HUES64 (cell line): ENCODE measurements around the gene NSL1.

Experiments
- H3K27ac ChIP-seq: 2 replicates; pipeline ENCODE4 v1.7.0; 2013; ENCODE audit warnings: low read depth, low read length, inconsistent platforms
- H3K27me3 ChIP-seq: 2 replicates; pipeline ENCODE4 v1.6.1; 2013; ENCODE audit warnings: mild to moderate bottlenecking, low read length; ENCODE audit not compliant: insufficient read depth
- H3K36me3 ChIP-seq: 2 replicates; pipeline ENCODE4 v1.6.1; 2013; ENCODE audit warnings: mild to moderate bottlenecking, low read length; ENCODE audit not compliant: insufficient read depth
- H3K4me1 ChIP-seq: 2 replicates; pipeline ENCODE4 v1.6.1; 2013; ENCODE audit warnings: mild to moderate bottlenecking, low read length, moderate library complexity; ENCODE audit not compliant: insufficient read depth
- H3K4me3 ChIP-seq: 2 replicates; pipeline ENCODE4 v1.5.1; 2013; ENCODE audit warnings: mild to moderate bottlenecking, low read length, moderate library complexity
- H3K9ac ChIP-seq: 2 replicates; pipeline ENCODE4 v1.6.1; 2013; ENCODE audit warnings: mild to moderate bottlenecking, low read depth, low read length
- H3K9me3 ChIP-seq: 2 replicates; pipeline ENCODE4 v1.6.1; 2013; ENCODE audit warnings: low read depth, low read length; ENCODE audit not compliant: insufficient read depth
- WGBS: fragments of 150-250, 120-280 bp; methylation state at CpG from one replicate; pipeline ENCODE4 v1.1.7; 2013; ENCODE audit warnings: missing lambda C conversion rate; 5-methylcytosine and 5-hydroxymethylcytosine counted together

NSL1 gene

GRCh38 chr1:212691561-212692071 is 100.0 kb downstream of the NSL1 start:
- WGBS, result 95% methylated on average over 9 of the region's 9 CpGs
- H3K27me3 ChIP-seq, result peaks cover 6% of the 10 kb centered on the region; the same call in 1 of the 2 replicates
- 0 out of 2 replicates have a peak, but pooled peaks cover 13% of the 10 kb centered on the region for H3K4me1 ChIP-seq
- no peaks in the 10 kb centered on the region for H3K9me3 ChIP-seq
- H3K36me3 ChIP-seq, result no peaks in the 10 kb centered on the region
- H3K9ac ChIP-seq, result no peak overlapping the region
- no peak overlapping the region for H3K27ac ChIP-seq
- H3K4me3 ChIP-seq, result no peak overlapping the region

GRCh38 chr1:212690816-212691403 is 100.7 kb downstream of the NSL1 start:
- no peaks in the 10 kb centered on the region for H3K27me3 ChIP-seq
- no peak overlapping the region for H3K27ac ChIP-seq
- H3K9ac ChIP-seq, result no peak overlapping the region
- WGBS, result 95% methylated on average over 4 of the region's 4 CpGs
- 0 out of 2 replicates have a peak, but pooled peaks cover 13% of the 10 kb centered on the region for H3K4me1 ChIP-seq
- no peaks in the 10 kb centered on the region for H3K36me3 ChIP-seq
- H3K9me3 ChIP-seq, result no peaks in the 10 kb centered on the region
- no peak overlapping the region for H3K4me3 ChIP-seq

GRCh38 chr1:212689758-212690529 is 101.6 kb downstream of the NSL1 start:
- no peaks in the 10 kb centered on the region for H3K9me3 ChIP-seq
- no peaks in the 10 kb centered on the region for H3K27me3 ChIP-seq
- H3K36me3 ChIP-seq, result no peaks in the 10 kb centered on the region
- H3K9ac ChIP-seq, result no peak overlapping the region
- 64% methylated on average over 12 of the region's 12 CpGs for WGBS
- H3K27ac ChIP-seq, result no peak overlapping the region
- no peak overlapping the region for H3K4me3 ChIP-seq
- H3K4me1 ChIP-seq, result 0 out of 2 replicates have a peak, but pooled peaks cover 13% of the 10 kb centered on the region

GRCh38 chr1:212689196-212689725 is 102.3 kb downstream of the NSL1 start:
- H3K27ac ChIP-seq, result no peak overlapping the region
- WGBS, result 84% methylated on average over 5 of the region's 5 CpGs
- no peak overlapping the region for H3K9ac ChIP-seq
- H3K36me3 ChIP-seq, result no peaks in the 10 kb centered on the region
- no peak overlapping the region for H3K4me3 ChIP-seq
- H3K27me3 ChIP-seq, result no peaks in the 10 kb centered on the region
- no peaks in the 10 kb centered on the region for H3K9me3 ChIP-seq
- H3K4me1 ChIP-seq, result 0 out of 2 replicates have a peak, but pooled peaks cover 7% of the 10 kb centered on the region

GRCh38 chr1:212688341-212689047 is 103.1 kb downstream of the NSL1 start:
- WGBS, result 92% methylated on average over 5 of the region's 7 CpGs
- Histone ChIP-seq H3K27ac (no peak overlapping the region), H3K4me3 (no peak overlapping the region), H3K9me3 (no peaks in the 10 kb centered on the region), H3K9ac (no peak overlapping the region), H3K36me3 (no peaks in the 10 kb centered on the region), H3K27me3 (no peaks in the 10 kb centered on the region), H3K4me1 (0 out of 2 replicates have a peak, but pooled peaks cover 7% of the 10 kb centered on the region)

DNA sequence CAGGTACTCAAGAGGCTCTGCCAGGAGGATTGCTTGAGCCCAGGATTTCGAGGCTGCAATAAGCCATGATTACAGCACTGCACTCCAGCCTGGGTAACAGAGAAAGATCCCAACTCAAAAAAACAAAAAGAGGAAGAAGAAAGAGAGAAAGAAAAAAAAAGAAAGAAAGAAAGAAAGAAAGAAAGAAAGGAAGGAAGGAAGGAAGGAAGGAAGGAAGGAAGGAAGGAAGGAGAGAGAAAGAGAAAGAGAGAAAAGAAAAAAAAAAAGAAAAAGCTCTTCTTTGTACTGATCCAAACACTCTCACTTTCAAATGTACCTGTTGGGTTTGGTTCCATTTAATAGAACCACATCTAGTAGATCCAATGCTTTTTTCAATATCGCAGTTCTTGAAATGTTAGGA is 103.8 kb downstream of the NSL1 start:
- H3K9me3 ChIP-seq, result no peaks in the 10 kb centered on the region
- H3K9ac ChIP-seq, result no peak overlapping the region
- H3K36me3 ChIP-seq, result no peaks in the 10 kb centered on the region
- H3K27ac ChIP-seq, result no peak overlapping the region
- no peaks in the 10 kb centered on the region for H3K27me3 ChIP-seq
- no peak overlapping the region for H3K4me3 ChIP-seq
- WGBS, result 96% methylated on average over 2 of the region's 2 CpGs
- 0 out of 2 replicates have a peak, but pooled peaks cover 7% of the 10 kb centered on the region for H3K4me1 ChIP-seq

DNA sequence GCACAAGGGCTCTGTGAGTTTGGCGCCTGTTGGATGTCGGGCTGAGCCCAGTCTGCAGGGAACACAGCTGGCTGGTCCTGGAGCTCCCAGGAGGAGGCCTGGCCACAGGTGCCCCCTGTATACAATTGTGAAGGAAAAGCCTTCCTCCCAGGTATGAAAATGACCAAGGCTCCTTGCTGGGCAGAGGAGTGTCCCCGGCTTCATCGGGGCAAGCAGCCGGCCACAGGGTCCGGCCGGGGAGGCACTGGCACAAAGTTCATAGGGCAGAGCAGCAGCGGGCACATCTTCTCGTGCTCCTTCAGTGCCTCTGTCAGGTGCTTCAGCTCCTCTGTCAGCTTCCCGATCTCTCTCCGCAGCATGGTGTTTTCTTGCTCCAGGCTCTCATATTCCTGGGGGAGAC is 105.0 kb downstream of the NSL1 start:
- Histone ChIP-seq H3K4me1 (0 out of 2 replicates have a peak, but pooled peaks cover 7% of the 10 kb centered on the region), H3K27ac (no peak overlapping the region), H3K27me3 (no peaks in the 10 kb centered on the region), H3K4me3 (no peak overlapping the region), H3K9ac (no peak overlapping the region), H3K9me3 (no peaks in the 10 kb centered on the region), H3K36me3 (no peaks in the 10 kb centered on the region)
- 95% methylated on average over 11 of the region's 11 CpGs for WGBS

DNA sequence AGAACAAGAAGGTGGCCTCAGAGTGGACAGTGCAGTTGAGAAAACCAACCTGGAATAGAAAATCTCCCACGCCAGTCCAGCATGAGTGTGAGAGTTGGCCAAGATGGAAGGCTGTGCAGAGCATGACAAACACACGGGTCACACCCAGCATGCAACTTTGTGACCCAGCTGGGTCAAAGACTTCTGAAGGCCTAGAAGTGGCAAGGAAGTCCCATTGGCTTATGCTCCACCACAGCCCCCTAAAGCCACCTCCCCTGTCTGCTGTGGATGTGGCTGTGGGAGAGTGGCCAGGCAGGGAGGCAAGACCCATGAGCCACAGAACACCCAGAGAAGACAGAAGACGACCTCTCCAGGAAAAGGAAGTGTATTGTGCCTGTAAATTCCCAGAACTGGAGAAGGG is 105.5 kb downstream of the NSL1 start:
- Histone ChIP-seq H3K27me3 (no peaks in the 10 kb centered on the region), H3K4me1 (0 out of 2 replicates have a peak, but pooled peaks cover 7% of the 10 kb centered on the region), H3K9me3 (no peaks in the 10 kb centered on the region), H3K27ac (no peak overlapping the region), H3K4me3 (no peak overlapping the region), H3K36me3 (no peaks in the 10 kb centered on the region), H3K9ac (no peak overlapping the region)
- whole genome bisulfite sequencing, result 92% methylated on average over 2 of the region's 3 CpGs

DNA sequence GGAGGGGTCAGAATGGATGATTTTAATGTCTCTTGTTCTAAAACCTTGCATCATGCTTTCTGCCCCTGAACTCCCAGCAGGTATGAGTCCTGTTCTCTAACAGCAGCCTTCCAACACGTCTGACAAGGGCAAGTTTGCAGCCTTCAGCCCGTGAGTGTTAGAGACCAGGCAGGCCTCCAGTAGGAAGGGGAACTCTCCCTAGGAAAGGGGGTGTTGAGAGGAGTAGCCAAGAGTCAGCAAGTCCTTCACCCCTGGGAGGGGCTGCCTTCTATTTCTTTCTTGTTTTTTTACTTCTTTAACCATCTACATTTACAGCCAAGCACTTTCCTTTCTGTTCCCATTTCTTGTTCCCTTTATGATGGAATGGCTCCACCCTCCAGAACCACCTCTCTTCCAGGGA is 106.1 kb downstream of the NSL1 start:
- Histone ChIP-seq H3K4me3 (no peak overlapping the region), H3K4me1 (0 out of 2 replicates have a peak, but pooled peaks cover 6% of the 10 kb centered on the region), H3K9me3 (no peaks in the 10 kb centered on the region), H3K27ac (no peak overlapping the region), H3K9ac (no peak overlapping the region), H3K36me3 (no peaks in the 10 kb centered on the region), H3K27me3 (no peaks in the 10 kb centered on the region)
- WGBS, result 68% methylated on average over 2 of the region's 2 CpGs

DNA sequence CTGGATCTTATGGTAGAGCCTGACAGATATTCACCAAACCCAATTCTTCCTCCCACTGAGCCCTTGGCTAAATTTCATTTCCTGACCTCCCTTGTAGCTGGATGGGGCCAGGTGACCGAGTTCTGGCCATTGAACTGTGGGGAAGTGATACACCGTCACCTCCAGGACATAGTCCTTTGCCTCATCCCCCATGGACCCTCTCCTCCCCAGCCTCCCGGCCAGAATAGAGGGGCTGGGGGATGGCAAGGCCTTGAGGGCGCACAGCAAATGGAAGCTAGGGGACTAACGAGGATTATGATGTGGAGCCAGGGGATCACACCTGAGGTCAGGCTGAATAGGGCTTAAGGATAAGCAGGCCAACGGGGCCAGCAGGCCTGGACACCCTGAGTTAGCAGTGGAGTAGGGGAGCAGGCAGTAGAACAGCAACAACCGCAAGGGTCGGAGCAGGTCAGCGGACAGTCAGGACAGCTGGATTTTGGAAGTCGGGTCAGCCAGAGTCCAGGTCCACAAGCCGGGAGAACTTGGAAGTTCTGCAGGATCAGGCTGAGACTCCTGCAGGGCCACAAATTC is 107.0 kb downstream of the NSL1 start:
- H3K9me3 ChIP-seq, result no peaks in the 10 kb centered on the region
- no peak overlapping the region for H3K27ac ChIP-seq
- no peak overlapping the region for H3K4me3 ChIP-seq
- H3K36me3 ChIP-seq, result no peaks in the 10 kb centered on the region
- no peaks in the 10 kb centered on the region for H3K4me1 ChIP-seq
- no peaks in the 10 kb centered on the region for H3K27me3 ChIP-seq
- WGBS, result 92% methylated on average over 11 of the region's 11 CpGs
- H3K9ac ChIP-seq, result no peak overlapping the region
